HTR-8/SVneo (cell line): ENCODE results near the gene IFT43.

Experiments
- DNase-seq: peaks from one replicate; pipeline ENCODE4 v3.0.0; 2011; ENCODE audit warnings: low spot score, mixed read lengths; ENCODE audit not compliant: insufficient read length
- FAIRE-seq: peaks from 2 replicates; lab custom pipeline; 2011; peaks lifted over from hg19 to GRCh38; lab: Jason Lieb, UNC

The IFT43 gene

GRCh38 chr14:76063327-76063726 lies 77.8 kb downstream of the IFT43 start:
- FAIRE-seq, result no peak
- no peak for DNase-seq

- DNase-seq, result no peak
- no peak for FAIRE-seq
Observed at GRCh38 chr14:76065519-76065918, 80.0 kb downstream of the IFT43 start.

GRCh38 chr14:76067536-76067935 lies 82.0 kb downstream of the IFT43 start:
- DNase-seq (no peak), FAIRE-seq (no peak)

- FAIRE-seq, result no peak
- DNase-seq, result no peak
Observed at GRCh38 chr14:76073717-76074116, 88.2 kb downstream of the IFT43 start.

GRCh38 chr14:76077340-76077739 lies 91.8 kb downstream of the IFT43 start:
- DNase-seq (no peak), FAIRE-seq (no peak)

GRCh38 chr14:76078501-76078900 lies 92.9 kb downstream of the IFT43 start:
- FAIRE-seq, result peak; percentile 67
- DNase-seq, result no peak

- FAIRE-seq, result peak; percentile 36
- no peak for DNase-seq
Observed at GRCh38 chr14:76080025-76080424, 94.5 kb downstream of the IFT43 start.

- FAIRE-seq, result peak; percentile 80
- DNase-seq, result no peak
Observed at GRCh38 chr14:76080471-76080870, 94.9 kb downstream of the IFT43 start.

- DNase-seq (no peak), FAIRE-seq (no peak)
Observed at GRCh38 chr14:76081642-76082041, 96.1 kb downstream of the IFT43 start.

GRCh38 chr14:76083796-76084765 lies 98.5 kb downstream of the IFT43 start:
- FAIRE-seq (no peak), DNase-seq (no peak)

- FAIRE-seq, result peak; percentile 92
- no peak for DNase-seq
Observed at GRCh38 chr14:76085358-76085757, 99.8 kb downstream of the IFT43 start.

GRCh38 chr14:76086636-76087035 lies 101.1 kb downstream of the IFT43 start:
- DNase-seq (no peak), FAIRE-seq (peak; percentile 74)

- no peak for DNase-seq
- peak; percentile 84 for FAIRE-seq
Observed at GRCh38 chr14:76088326-76088725, 102.8 kb downstream of the IFT43 start.

GRCh38 chr14:76088771-76089571 lies 103.4 kb downstream of the IFT43 start:
- DNase-seq (no peak), FAIRE-seq (no peak)

- DNase-seq (no peak), FAIRE-seq (peak; percentile 83)
Observed at GRCh38 chr14:76089575-76089974, 104.0 kb downstream of the IFT43 start.

- FAIRE-seq (no peak), DNase-seq (peak; percentile 44)
Observed at GRCh38 chr14:76090616-76091391, 105.2 kb downstream of the IFT43 start.

GRCh38 chr14:76093077-76093476 lies 107.5 kb downstream of the IFT43 start:
- no peak for DNase-seq

GRCh38 chr14:76096257-76096656 lies 110.7 kb downstream of the IFT43 start:
- DNase-seq (no peak), FAIRE-seq (no peak)

More at GRCh38 chr14:76093077-76093476, 107.5 kb downstream of the IFT43 start:
- FAIRE-seq, result no peak

GRCh38 chr14:76097547-76097946 lies 112.0 kb downstream of the IFT43 start:
- FAIRE-seq, result no peak
- DNase-seq, result no peak

GRCh38 chr14:76098047-76098446 lies 112.5 kb downstream of the IFT43 start:
- DNase-seq (no peak), FAIRE-seq (no peak)
